Esophagus muscularis mucosa (tissue), 4 donors: ENCODE data around the gene GPR160. TPM values are rescaled to one million over a fixed set of nuclear protein-coding genes. Genes with fewer than 3 reads are reported as not detected.
"Not testable (repeated sequence)": the region's sequence is repeated elsewhere in the genome, so short reads cannot be mapped to it uniquely, and the experiment has no call there.

Experiments used
- DNase-seq: peaks from one replicate; pipeline ENCODE4 v3.0.0-alpha.2; 2017; ENCODE audit errors: extremely low spot score
- H3K27ac ChIP-seq, 4 donors: fragments of 200-600 bp; sonication (generic); replicated peaks in 1 of 4; 1 replicate in 3 of 4; 2 replicates in 1 of 4; pipeline ENCODE4 v1.5.1; 2016 to 2019; ENCODE audit warnings: mild to moderate bottlenecking in 1 of 4
- H3K27me3 ChIP-seq, 4 donors: fragments of 200-600 bp; sonication (generic); one replicate each; pipeline versions ENCODE4 v1.5.1 to v1.6.0; 2016 to 2019
- H3K36me3 ChIP-seq, 4 donors: fragments of 200-600 bp; sonication (generic); one replicate each; pipeline ENCODE4 v1.5.1; 2016 to 2019
- H3K4me1 ChIP-seq, 4 donors: fragments of 200-600 bp; sonication (generic); one replicate each; pipeline ENCODE4 v1.5.1; 2016 to 2019
- H3K4me3 ChIP-seq, 4 donors: fragments of 200-600 bp; sonication (generic); 1 replicate in 2 of 4; 2 replicates in 2 of 4; pipeline ENCODE4 v1.5.1; 2016 to 2019; ENCODE audit warnings: mild to moderate bottlenecking in 4 of 4, moderate library complexity in 1 of 4
- H3K9me3 ChIP-seq, 4 donors: fragments of 200-600 bp; sonication (generic); 1 replicate in 3 of 4; 2 replicates in 1 of 4; pipeline ENCODE4 v1.5.1; 2016 to 2019
- CTCF ChIP-seq, 3 experiments: fragments of 200-600 bp in 2 of 3; fragments of 450-650 bp in 1 of 3; sonication (generic) in 2 of 3; IDR thresholded peaks; one replicate each; pipeline ENCODE4 v1.5.1; 2017 to 2019; ENCODE audit warnings: antibody characterized with exemption in 3 of 3, mild to moderate bottlenecking in 2 of 3, moderate library complexity in 1 of 3
- EP300 ChIP-seq: sonication (generic); formaldehyde crosslinking; IDR thresholded peaks from one replicate; pipeline ENCODE4 v1.6.1; 2017; ENCODE audit warnings: antibody characterized with exemption
- POLR2A ChIP-seq: fragments of 450-650 bp; IDR thresholded peaks from one replicate; pipeline ENCODE4 v1.6.1; 2017; ENCODE audit warnings: antibody characterized with exemption, moderate library complexity, mild to moderate bottlenecking, low read depth
- POLR2AphosphoS5 ChIP-seq, 2 donors: sonication (generic); formaldehyde crosslinking; IDR thresholded peaks; one replicate each; pipeline ENCODE4 v1.6.1; 2017; ENCODE audit warnings: antibody characterized with exemption in 2 of 2
- WGBS: methylation state at CpG from one replicate; pipeline ENCODE4 v1.1.5; 2018; 5-methylcytosine and 5-hydroxymethylcytosine counted together
- intact Hi-C: fragments of 100-400 bp; cut with DNase I; formaldehyde crosslinking; loops from one replicate; pipeline ENCODE4 v1.15.1; 2023
- total RNA-seq, 4 donors: library from RNA; depleted of rRNA; stranded (reverse); fragments of >200 nt; gene quantifications; one replicate each; pipeline versions ENCODE4 v1.1.0 to v1.2.1, GENCODE V29; 2016

The GPR160 gene
- total RNA-seq, 4 donors from 2014 or later, result 1.2 to 2.9 (median 2.2) TPM

GRCh38 chr3:170016057-170016456 is 21.7 kb upstream of the GPR160 start:
- intact Hi-C loops, result no loop called here
- no peak for DNase-seq
- H3K27ac ChIP-seq, result no peak overlapping the region
- TF ChIP-seq CTCF (IDR thresholded peaks at IDR 0.05), result no peak
- TF ChIP-seq EP300, result no peak
- TF ChIP-seq POLR2AphosphoS5 (IDR thresholded peaks at IDR 0.05), result no peak
- no peak for TF ChIP-seq POLR2A
- H3K36me3 ChIP-seq, result no peaks in the 10 kb centered on the region
- H3K27me3 ChIP-seq, result peaks cover 0 to 2% (median 0%) of the 10 kb centered on the region in 4 donors
- WGBS, result 94% methylated on average over 3 of the region's 3 CpGs
- no peaks in the 10 kb centered on the region for H3K4me1 ChIP-seq
- H3K9me3 ChIP-seq, result no peaks in the 10 kb centered on the region
- no peak overlapping the region for H3K4me3 ChIP-seq

- intact Hi-C loops, H3K9me3 ChIP-seq, DNase-seq, H3K36me3 ChIP-seq, H3K27me3 ChIP-seq, H3K27ac ChIP-seq, H3K4me3 ChIP-seq, H3K4me1 ChIP-seq: not testable (repeated sequence)
- WGBS, result 84% methylated on average over 4 of the region's 4 CpGs
Measured at GRCh38 chr3:170019306-170019705, 18.5 kb upstream of the GPR160 start.

- Histone ChIP-seq H3K36me3 (no peaks in the 10 kb centered on the region), H3K27ac (no peak overlapping the region), H3K4me3 (no peak overlapping the region), H3K27me3 (no peaks in the 10 kb centered on the region), H3K9me3 (no peaks in the 10 kb centered on the region), H3K4me1 (no peaks in the 10 kb centered on the region)
- intact Hi-C loops, result no loop called here
- WGBS, result 71% methylated on average over 3 of the region's 3 CpGs
- TF ChIP-seq EP300 (no peak), CTCF (IDR thresholded peaks at IDR 0.05) (no peak), POLR2A (no peak), POLR2AphosphoS5 (IDR thresholded peaks at IDR 0.05) (no peak)
- DNase-seq, result no peak
Measured at GRCh38 chr3:170021083-170021482, 16.7 kb upstream of the GPR160 start.

- H3K36me3 ChIP-seq, result no peaks in the 10 kb centered on the region
- DNase-seq, result no peak
- no peak overlapping the region for H3K27ac ChIP-seq
- intact Hi-C loops, result no loop called here
- H3K27me3 ChIP-seq, result no peaks in the 10 kb centered on the region
- no peaks in the 10 kb centered on the region for H3K4me1 ChIP-seq
- no peaks in the 10 kb centered on the region for H3K9me3 ChIP-seq
- no peak for TF ChIP-seq EP300
- H3K4me3 ChIP-seq, result no peak overlapping the region
- whole genome bisulfite sequencing, result 95% methylated on average over 4 of the region's 4 CpGs
Measured at GRCh38 chr3:170022336-170022735, 15.5 kb upstream of the GPR160 start.

GRCh38 chr3:170023165-170023564 is 14.6 kb upstream of the GPR160 start:
- H3K27me3 ChIP-seq, result no peaks in the 10 kb centered on the region
- no peaks in the 10 kb centered on the region for H3K9me3 ChIP-seq
- WGBS, result 74% methylated on average over 1 of the region's 1 CpG
- H3K4me1 ChIP-seq, result no peaks in the 10 kb centered on the region
- intact Hi-C loops, result no loop called here
- no peak overlapping the region for H3K27ac ChIP-seq
- no peak for TF ChIP-seq CTCF (IDR thresholded peaks at IDR 0.05)
- no peak for TF ChIP-seq POLR2AphosphoS5 (IDR thresholded peaks at IDR 0.05)
- no peak for TF ChIP-seq EP300
- TF ChIP-seq POLR2A, result no peak
- H3K4me3 ChIP-seq, result no peak overlapping the region
- no peak for DNase-seq
- no peaks in the 10 kb centered on the region for H3K36me3 ChIP-seq

GRCh38 chr3:170024581-170024980 is 13.2 kb upstream of the GPR160 start:
- no peaks in the 10 kb centered on the region for H3K27me3 ChIP-seq
- no peak for DNase-seq
- H3K9me3 ChIP-seq, result no peaks in the 10 kb centered on the region
- no peak overlapping the region for H3K27ac ChIP-seq
- WGBS, result 88% methylated on average over 4 of the region's 4 CpGs
- no peaks in the 10 kb centered on the region for H3K4me1 ChIP-seq
- intact Hi-C loops, result no loop called here
- H3K36me3 ChIP-seq, result no peaks in the 10 kb centered on the region
- no peak overlapping the region for H3K4me3 ChIP-seq
- TF ChIP-seq EP300, result no peak
- no peak for TF ChIP-seq POLR2A
- no peak for TF ChIP-seq POLR2AphosphoS5 (IDR thresholded peaks at IDR 0.05)
- no peak for TF ChIP-seq CTCF (IDR thresholded peaks at IDR 0.05)
